ENCODE results near the gene ZNF423. TPM values are rescaled to one million over a fixed set of nuclear protein-coding genes. Genes with fewer than 3 reads are reported as not detected.

Gene ZNF423
- total RNA-seq, 1 donor from 2014 or later: not detected

DNA sequence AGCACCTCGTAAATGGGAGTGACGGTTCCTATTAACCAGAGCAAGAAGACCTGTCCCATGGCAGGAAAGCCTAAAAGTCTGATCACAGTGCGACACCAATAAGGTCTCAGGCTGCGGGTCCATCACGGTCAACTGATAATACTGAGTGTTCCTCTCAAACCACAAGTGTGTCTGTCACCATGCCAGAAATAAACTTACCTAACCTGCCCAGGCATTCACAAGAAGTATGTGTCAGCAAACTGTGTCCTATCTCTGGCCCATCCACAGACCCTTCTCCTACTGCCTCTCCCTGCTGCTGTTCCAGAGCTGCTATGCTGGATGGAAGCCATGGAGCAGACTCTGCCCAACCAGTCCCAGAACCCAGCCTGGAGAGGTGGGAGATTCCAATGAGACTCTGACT is 73.5 kb downstream of the ZNF423 start:
- Mint-ChIP-seq H3K27me3 (no peaks in the 10 kb centered on the region), H3K9me3 (peaks cover 5% of the 10 kb centered on the region), H3K4me3 (no peak overlapping the region), H3K27ac (no peak overlapping the region), H3K4me1 (no peaks in the 10 kb centered on the region), H3K36me3 (ENCODE audit: low read depth) (no peaks in the 10 kb centered on the region)
- intact Hi-C loops (cut with micrococcal nuclease): no loop called here
- ATAC-seq (ENCODE audit: low read depth) (no peak), DNase-seq (no peak)
- ChIA-PET CTCF (no interaction called here), POLR2A (no interaction called here)
- TF ChIP-seq, protein P1, sequence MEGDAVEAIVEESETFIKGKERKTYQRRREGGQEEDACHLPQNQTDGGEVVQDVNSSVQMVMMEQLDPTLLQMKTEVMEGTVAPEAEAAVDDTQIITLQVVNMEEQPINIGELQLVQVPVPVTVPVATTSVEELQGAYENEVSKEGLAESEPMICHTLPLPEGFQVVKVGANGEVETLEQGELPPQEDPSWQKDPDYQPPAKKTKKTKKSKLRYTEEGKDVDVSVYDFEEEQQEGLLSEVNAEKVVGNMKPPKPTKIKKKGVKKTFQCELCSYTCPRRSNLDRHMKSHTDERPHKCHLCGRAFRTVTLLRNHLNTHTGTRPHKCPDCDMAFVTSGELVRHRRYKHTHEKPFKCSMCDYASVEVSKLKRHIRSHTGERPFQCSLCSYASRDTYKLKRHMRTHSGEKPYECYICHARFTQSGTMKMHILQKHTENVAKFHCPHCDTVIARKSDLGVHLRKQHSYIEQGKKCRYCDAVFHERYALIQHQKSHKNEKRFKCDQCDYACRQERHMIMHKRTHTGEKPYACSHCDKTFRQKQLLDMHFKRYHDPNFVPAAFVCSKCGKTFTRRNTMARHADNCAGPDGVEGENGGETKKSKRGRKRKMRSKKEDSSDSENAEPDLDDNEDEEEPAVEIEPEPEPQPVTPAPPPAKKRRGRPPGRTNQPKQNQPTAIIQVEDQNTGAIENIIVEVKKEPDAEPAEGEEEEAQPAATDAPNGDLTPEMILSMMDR (IDR thresholded peaks at IDR 0.05): no peak

DNA sequence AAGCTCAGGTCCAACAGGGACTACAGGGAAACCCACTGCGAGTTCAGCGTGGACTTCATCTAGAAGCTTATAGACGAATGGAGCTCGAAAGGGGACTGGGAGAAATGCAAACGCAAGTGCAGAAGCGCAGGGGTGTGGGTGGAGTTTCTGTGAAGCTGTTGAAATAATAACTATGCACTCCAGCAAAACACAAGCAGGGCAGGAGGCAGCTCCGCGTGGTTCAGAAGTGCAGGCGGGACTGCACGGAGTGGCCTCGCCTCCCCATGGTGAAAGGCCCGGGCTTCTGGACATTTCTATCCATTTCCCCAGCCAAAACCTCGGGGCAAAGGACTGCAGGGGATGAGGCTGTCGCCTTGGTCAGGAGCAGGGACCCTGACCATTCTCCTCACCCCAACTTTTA is 74.5 kb downstream of the ZNF423 start:
- no peak for ATAC-seq (ENCODE audit: low read depth)
- ChIA-PET CTCF (no interaction called here), POLR2A (no interaction called here)
- Mint-ChIP-seq H3K27me3 (no peaks in the 10 kb centered on the region), H3K4me3 (no peak overlapping the region), H3K4me1 (no peaks in the 10 kb centered on the region), H3K27ac (no peak overlapping the region), H3K36me3 (ENCODE audit: low read depth) (no peaks in the 10 kb centered on the region), H3K9me3 (peaks cover 5% of the 10 kb centered on the region)
- DNase-seq: no peak
- intact Hi-C loops (cut with micrococcal nuclease): no loop called here
- TF ChIP-seq, protein P1 (IDR thresholded peaks at IDR 0.05): no peak

DNA sequence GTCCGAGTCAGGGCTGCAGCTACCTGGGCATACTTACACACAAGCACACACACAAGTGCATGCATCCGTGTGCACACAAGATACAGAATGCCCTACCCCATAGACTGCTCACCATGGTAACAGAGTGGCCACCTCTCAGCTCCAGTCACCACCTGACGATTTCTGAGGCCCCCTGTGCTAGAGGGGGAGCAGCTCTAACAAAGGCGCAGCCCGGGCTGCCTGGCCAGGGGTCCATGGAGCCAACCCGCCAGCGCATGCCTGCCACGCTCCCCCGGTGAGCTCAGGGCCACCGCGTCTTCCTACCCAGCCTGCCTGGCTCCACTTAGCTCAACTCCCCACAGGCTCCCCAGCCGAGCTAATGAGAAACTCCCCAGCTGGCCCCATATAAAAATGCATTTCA is 75.5 kb downstream of the ZNF423 start:
- TF ChIP-seq, protein P1 (IDR thresholded peaks at IDR 0.05): no peak
- peaks cover 5% of the 10 kb centered on the region for H3K9me3 Mint-ChIP-seq
- POLR2A ChIA-PET: no interaction called here

DNA sequence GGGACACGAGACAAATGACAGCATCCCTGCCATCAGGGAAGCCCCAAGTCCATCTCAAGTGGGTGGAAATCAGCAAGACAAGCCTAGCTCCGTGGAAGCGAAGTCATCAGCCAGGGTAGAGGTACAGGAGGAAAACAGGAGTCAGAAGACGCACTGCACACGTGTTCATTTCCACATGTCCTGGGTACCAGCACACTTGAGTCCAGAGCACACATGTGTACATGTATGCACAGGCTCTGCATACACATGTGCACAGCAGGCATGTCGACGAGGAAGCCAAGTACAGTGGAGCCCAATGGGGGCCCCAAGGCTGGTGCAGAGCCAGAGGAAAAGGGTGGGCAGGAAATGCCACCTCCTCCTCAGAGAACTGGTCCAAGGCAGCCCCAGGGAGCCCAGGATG is 75.9 kb downstream of the ZNF423 start:
- TF ChIP-seq, protein P1 (IDR thresholded peaks at IDR 0.05): no peak
- Mint-ChIP-seq H3K4me3 (no peak overlapping the region), H3K4me1 (no peaks in the 10 kb centered on the region), H3K9me3 (peaks cover 5% of the 10 kb centered on the region), H3K36me3 (ENCODE audit: low read depth) (no peaks in the 10 kb centered on the region), H3K27me3 (no peaks in the 10 kb centered on the region), H3K27ac (no peak overlapping the region)
- DNase-seq: no peak
- no peak for ATAC-seq (ENCODE audit: low read depth)
- ChIA-PET POLR2A (no interaction called here), CTCF (no interaction called here)
- intact Hi-C loops (cut with micrococcal nuclease): no loop called here

More for the DNA sequence above, 75.5 kb downstream of the ZNF423 start:
- no peak overlapping the region for H3K27ac Mint-ChIP-seq
- no peak for ATAC-seq (ENCODE audit: low read depth)
- H3K4me1 Mint-ChIP-seq: no peaks in the 10 kb centered on the region
- no peaks in the 10 kb centered on the region for H3K27me3 Mint-ChIP-seq
- no peaks in the 10 kb centered on the region for H3K36me3 Mint-ChIP-seq (ENCODE audit: low read depth)
- no peak overlapping the region for H3K4me3 Mint-ChIP-seq
- intact Hi-C loops (cut with micrococcal nuclease): no loop called here
- no peak for DNase-seq
- CTCF ChIA-PET: no interaction called here

DNA sequence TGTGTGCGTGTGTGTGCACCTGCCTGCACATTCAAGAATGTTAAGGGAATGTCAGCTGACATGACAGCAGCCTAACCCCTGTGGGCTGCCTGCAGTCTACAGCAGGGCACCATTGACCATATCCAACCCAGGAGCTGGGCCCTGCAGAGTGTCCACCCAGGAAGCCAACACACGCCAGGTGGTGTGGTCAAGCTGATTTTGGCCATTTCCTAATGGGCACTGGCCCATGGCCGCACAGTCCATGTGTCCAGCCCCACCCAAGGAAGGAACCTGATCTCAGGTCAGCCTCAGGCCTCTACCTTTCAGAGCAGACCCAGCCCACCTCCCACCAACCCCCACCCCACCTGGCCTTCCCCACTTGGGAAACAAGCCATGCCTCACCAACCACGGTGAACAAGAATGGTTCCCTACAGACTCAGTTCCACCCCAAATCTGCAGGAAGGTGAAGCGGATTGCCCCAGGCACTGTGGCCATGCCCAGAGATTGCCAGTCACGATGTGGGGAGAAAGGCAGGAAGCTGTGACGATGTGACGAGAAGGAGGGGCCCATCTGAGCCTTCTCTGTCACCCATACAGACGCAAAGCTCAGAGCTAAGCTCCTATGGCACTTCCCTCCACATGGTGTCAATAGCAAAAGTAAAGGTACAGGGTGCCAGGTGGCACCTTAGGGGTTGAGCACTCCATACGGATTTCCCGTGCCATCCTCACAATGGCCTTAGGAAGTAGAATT is 77.5 kb downstream of the ZNF423 start:
- Mint-ChIP-seq H3K4me3 (no peak overlapping the region), H3K27me3 (no peaks in the 10 kb centered on the region)
- CTCF ChIA-PET: no interaction called here

More for the DNA sequence above, 77.5 kb downstream of the ZNF423 start:
- intact Hi-C loops (cut with micrococcal nuclease): no loop called here
- POLR2A ChIA-PET: no interaction called here
- TF ChIP-seq, protein P1 (IDR thresholded peaks at IDR 0.05): no peak
- Mint-ChIP-seq H3K27ac (no peak overlapping the region), H3K36me3 (ENCODE audit: low read depth) (no peaks in the 10 kb centered on the region), H3K4me1 (no peaks in the 10 kb centered on the region), H3K9me3 (no peaks in the 10 kb centered on the region)
- no peak for ATAC-seq (ENCODE audit: low read depth)
- no peak for DNase-seq

Measured in activated B cell treated with CpG ODN at 0.5 μM for 24 hours (primary cell).